ENCODE data around the gene ZCWPW2.

- TF ChIP-seq, protein P1, sequence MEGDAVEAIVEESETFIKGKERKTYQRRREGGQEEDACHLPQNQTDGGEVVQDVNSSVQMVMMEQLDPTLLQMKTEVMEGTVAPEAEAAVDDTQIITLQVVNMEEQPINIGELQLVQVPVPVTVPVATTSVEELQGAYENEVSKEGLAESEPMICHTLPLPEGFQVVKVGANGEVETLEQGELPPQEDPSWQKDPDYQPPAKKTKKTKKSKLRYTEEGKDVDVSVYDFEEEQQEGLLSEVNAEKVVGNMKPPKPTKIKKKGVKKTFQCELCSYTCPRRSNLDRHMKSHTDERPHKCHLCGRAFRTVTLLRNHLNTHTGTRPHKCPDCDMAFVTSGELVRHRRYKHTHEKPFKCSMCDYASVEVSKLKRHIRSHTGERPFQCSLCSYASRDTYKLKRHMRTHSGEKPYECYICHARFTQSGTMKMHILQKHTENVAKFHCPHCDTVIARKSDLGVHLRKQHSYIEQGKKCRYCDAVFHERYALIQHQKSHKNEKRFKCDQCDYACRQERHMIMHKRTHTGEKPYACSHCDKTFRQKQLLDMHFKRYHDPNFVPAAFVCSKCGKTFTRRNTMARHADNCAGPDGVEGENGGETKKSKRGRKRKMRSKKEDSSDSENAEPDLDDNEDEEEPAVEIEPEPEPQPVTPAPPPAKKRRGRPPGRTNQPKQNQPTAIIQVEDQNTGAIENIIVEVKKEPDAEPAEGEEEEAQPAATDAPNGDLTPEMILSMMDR (conservative IDR thresholded peaks at IDR 0.05), result no peak
- TF ChIP-seq EZH2 (IDR thresholded peaks at IDR 0.05; ENCODE audit: low read depth), result no peak
These were observed 13.3 kb upstream of the ZCWPW2 start for GRCh38 chr3:28335246-28335645.

Measured in PC-9 (cell line).